HepG2 (cell line): ENCODE data around the gene PDGFD. TPM values are rescaled to one million over a fixed set of nuclear protein-coding genes. Genes with fewer than 3 reads are reported as not detected.

Experiments
- ATAC-seq: fragments of 200-7000 bp; cut with Tn5 transposase; 3 replicates; pipeline ENCODE4 v1.9.1; 2020; ENCODE audit warnings: mild to moderate bottlenecking, moderate library complexity
- BruUV-seq: library from RNA; stranded (reverse); fragments of 400-500 nt; replicated peaks from 2 replicates; lab custom pipeline; 2021; lab: Mats Ljungman, UMichigan
- CTCF ChIA-PET: fragments of 300-600 bp; formaldehyde crosslinking; extraction: SDS; loops from one replicate; lab custom pipeline; 2021; ENCODE audit warnings: low total read pairs, inconsistent platforms, low intra/inter-chr PET ratio; lab: Yijun Ruan, JAX
- POLR2A ChIA-PET: fragments of 350-600 bp; sonication (Branson Sonifier 250); formaldehyde crosslinking; loops from one replicate; lab custom pipeline; 2020; ENCODE audit warnings: antibody characterized with exemption, inconsistent platforms; lab: Yijun Ruan, JAX
- DNase-seq: peaks from one replicate; pipeline ENCODE4 v3.0.0-alpha.2; 2015; ENCODE audit warnings: low spot score
- FAIRE-seq: peaks from 3 replicates; lab custom pipeline; 2011; peaks lifted over from hg19 to GRCh38; lab: Jason Lieb, UNC
- H2AFZ ChIP-seq: one replicate; pipeline ENCODE4 v1.6.1; 2011; ENCODE audit warnings: low read length, inconsistent platforms
- H3K27ac ChIP-seq: fragments of 300-600 bp; 3 replicates; pipeline ENCODE4 v1.8.0; 2011; ENCODE audit warnings: mixed run types, mild to moderate bottlenecking, mixed read lengths, low read length, inconsistent platforms; ENCODE audit not compliant: insufficient read depth; ENCODE audit errors: extremely low read length
- H3K27me3 ChIP-seq, 2 experiments: fragments of 200-600 bp in 1 of 2; 2 replicates in 1 of 2; 3 replicates in 1 of 2; pipeline versions ENCODE4 v1.6.0 to v1.8.0; 2011; ENCODE audit warnings: low read length in 2 of 2, mild to moderate bottlenecking in 2 of 2, moderate library complexity in 2 of 2, inconsistent platforms in 1 of 2; ENCODE audit not compliant: insufficient read depth in 2 of 2, control insufficient read depth in 1 of 2
- H3K36me3 ChIP-seq, 2 experiments: fragments of 200-600 bp in 1 of 2; replicated peaks in 1 of 2; 2 replicates in 1 of 2; 3 replicates in 1 of 2; pipeline versions ENCODE4 v1.5.1 to v1.8.0; 2011; ENCODE audit warnings: low read length in 2 of 2, inconsistent platforms in 1 of 2; ENCODE audit not compliant: insufficient read depth in 2 of 2, control insufficient read depth in 1 of 2
- H3K4me1 ChIP-seq: 2 replicates; pipeline ENCODE4 v1.5.1; 2012; ENCODE audit warnings: low read length, inconsistent platforms; ENCODE audit not compliant: insufficient read depth
- H3K4me2 ChIP-seq: 2 replicates; pipeline ENCODE4 v1.6.0; 2011; ENCODE audit warnings: low read depth, low read length, inconsistent platforms
- H3K4me3 ChIP-seq, 3 experiments: fragments of 200-600 bp in 1 of 3; sonication (generic), shearing (Covaris generic) in 1 of 3; replicated peaks in 1 of 3; 2 replicates each; pipeline ENCODE4 v1.5.1; 2011 to 2016; ENCODE audit warnings: low read length in 3 of 3, inconsistent platforms in 2 of 3, low read depth in 2 of 3, mild to moderate bottlenecking in 2 of 3, control low read depth in 1 of 3, mixed read lengths in 1 of 3; ENCODE audit not compliant: insufficient read depth in 1 of 3
- H3K79me2 ChIP-seq: one replicate; pipeline ENCODE4 v1.6.1; 2011; ENCODE audit warnings: low read length, inconsistent platforms; ENCODE audit not compliant: insufficient read depth
- H3K9ac ChIP-seq: 2 replicates; pipeline ENCODE4 v1.6.0; 2011; ENCODE audit warnings: mild to moderate bottlenecking, low read depth, low read length, inconsistent platforms; ENCODE audit not compliant: insufficient read depth
- H3K9me3 ChIP-seq: 2 replicates; pipeline ENCODE4 v1.5.1; 2012; ENCODE audit warnings: mild to moderate bottlenecking, low read length
- H4K20me1 ChIP-seq: 2 replicates; pipeline ENCODE4 v1.6.0; 2011; ENCODE audit warnings: inconsistent platforms, mild to moderate bottlenecking, low read length, moderate library complexity; ENCODE audit not compliant: insufficient read depth
- BCL6 ChIP-seq: IDR thresholded peaks from 2 replicates; pipeline ENCODE4 v1.6.1; 2016; ENCODE audit warnings: missing genetic modification reagents, missing compliant biosample characterization
- CENPT ChIP-seq: sonication (generic); formaldehyde crosslinking; IDR thresholded peaks from 2 replicates; pipeline ENCODE4 v1.8.0; 2022; ENCODE audit warnings: low read depth, mild to moderate bottlenecking, moderate library complexity, missing genetic modification reagents
- LRRFIP1 ChIP-seq: sonication (generic); formaldehyde crosslinking; conservative IDR thresholded peaks from 2 replicates; pipeline ENCODE4 v1.4.0; 2020; ENCODE audit warnings: missing genetic modification reagents
- MED13 ChIP-seq: sonication (generic); formaldehyde crosslinking; IDR thresholded peaks from 2 replicates; pipeline ENCODE4 v1.5.0; 2020; ENCODE audit warnings: missing genetic modification reagents
- THYN1 ChIP-seq: sonication (generic); formaldehyde crosslinking; IDR thresholded peaks from 2 replicates; pipeline ENCODE4 v1.8.1; 2023; ENCODE audit warnings: low read depth, mild to moderate bottlenecking, moderate library complexity, missing genetic modification reagents, borderline replicate concordance
- XBP1 ChIP-seq: sonication (generic); formaldehyde crosslinking; IDR thresholded peaks from 2 replicates; pipeline ENCODE4 v1.5.0; 2020; ENCODE audit warnings: missing genetic modification reagents
- WGBS: methylation state at CpG from one replicate; pipeline ENCODE4 v1.1.6; 2017; ENCODE audit warnings: low lambda C conversion rate; 5-methylcytosine and 5-hydroxymethylcytosine counted together
- in situ Hi-C: cut with HindIII; loops from 2 replicates; pipeline ENCODE4 v1.10.0; 2017; ENCODE audit warnings: low pct_unique_long_range_greater_than_20kb; ENCODE audit not compliant: extremely low pct_ligation_motif_present
- intact Hi-C: fragments of 100-400 bp; cut with micrococcal nuclease; formaldehyde crosslinking; loops from one replicate; pipeline ENCODE4 v1.10.0; 2022; ENCODE audit not compliant: unreplicated experiment
- polyA plus RNA-seq, 8 experiments: library from polyadenylated mRNA; depleted of rRNA in 3 of 8; stranded (reverse) in 7 of 8; unstranded in 1 of 8; fragments of >200 nt; fragmentation: Illumina TruSeq in 4 of 8; extraction: Trizol in 4 of 8; gene quantifications; 2 replicates each; pipeline versions ENCODE4 v1.2.1 to v1.2.3, GENCODE V29; 2011 to 2016; ENCODE audit warnings: low read depth in 4 of 8, missing spikeins in 1 of 8, mixed read lengths in 1 of 8; ENCODE audit not compliant: insufficient read depth in 1 of 8
- total RNA-seq, 5 experiments: library from RNA; depleted of rRNA; stranded (reverse); fragments of >200 nt; fragmentation: Illumina TruSeq; extraction: Trizol; gene quantifications; 2 replicates each; pipeline ENCODE4 v1.2.3, GENCODE V29; 2016; ENCODE audit warnings: low read depth in 1 of 5

Gene PDGFD
- total and polyA plus RNA-seq, 2 of the 13 experiments (the other 11 are each of a cell fraction or from before 2014, with no cell fraction given), result 0.09 to 0.29 TPM

GRCh38 chr11:104000798-104001197 lies 163.1 kb downstream of the PDGFD start:
- H3K9ac ChIP-seq, result no peak overlapping the region
- no peaks in the 10 kb centered on the region for H3K36me3 ChIP-seq
- H3K4me2 ChIP-seq, result no peak overlapping the region
- FAIRE-seq (no peak), DNase-seq (no peak), ATAC-seq (no peak)
- H3K27me3 ChIP-seq, result no peaks in the 10 kb centered on the region
- in situ Hi-C loops (no loop called here), intact Hi-C loops (no loop called here)
- no peaks in the 10 kb centered on the region for H3K9me3 ChIP-seq
- 1% methylated on average over 5 of the region's 5 CpGs for WGBS
- CTCF ChIA-PET, result no interaction called here
- no peaks in the 10 kb centered on the region for H3K79me2 ChIP-seq
- no peak overlapping the region for H3K27ac ChIP-seq
- H2AFZ ChIP-seq, result no peak overlapping the region
- H3K4me3 ChIP-seq, result no peak overlapping the region
- no peaks in the 10 kb centered on the region for H4K20me1 ChIP-seq
- no peaks in the 10 kb centered on the region for H3K4me1 ChIP-seq
- TF ChIP-seq BCL6 (no peak), CENPT (no peak), THYN1 (CRISPR knock-in tag) (no peak), XBP1 (CRISPR knock-in tag) (no peak), LRRFIP1 (CRISPR knock-in tag) (no peak), MED13 (CRISPR knock-in tag) (no peak)
- no TSS peak for BruUV-seq
- POLR2A ChIA-PET, result no interaction called here
